Middle frontal gyrus (tissue), 1 donor: ENCODE results near the gene MAPK14.
"Not testable (repeated sequence)": the region's sequence is repeated elsewhere in the genome, so short reads cannot be mapped to it uniquely, and the experiment has no call there.

Experiments
- DNase-seq: peaks from one replicate; pipeline ENCODE4 v3.0.0-alpha.2; 2015; ENCODE audit warnings: low spot score; ENCODE audit errors: extremely low spot score

MAPK14 gene

GRCh38 chr6:36068586-36068985, 41.0 kb downstream of the MAPK14 start:
- DNase-seq: no peak

GRCh38 chr6:36069573-36069972, 42.0 kb downstream of the MAPK14 start:
- no peak for DNase-seq

- DNase-seq: no peak
These were observed 42.6 kb downstream of the MAPK14 start for GRCh38 chr6:36070252-36070651.

- DNase-seq: no peak
These were observed 43.7 kb downstream of the MAPK14 start for GRCh38 chr6:36071281-36071680.

GRCh38 chr6:36071714-36072113, 44.1 kb downstream of the MAPK14 start:
- DNase-seq: no peak

GRCh38 chr6:36072681-36073080, 45.1 kb downstream of the MAPK14 start:
- no peak for DNase-seq

GRCh38 chr6:36073587-36073986, 46.0 kb downstream of the MAPK14 start:
- DNase-seq: no peak

- DNase-seq: no peak
These were observed 48.0 kb downstream of the MAPK14 start for GRCh38 chr6:36075656-36076055.

GRCh38 chr6:36076178-36077063, 48.8 kb downstream of the MAPK14 start:
- no peak for DNase-seq

- DNase-seq: no peak
These were observed 50.6 kb downstream of the MAPK14 start for GRCh38 chr6:36078159-36078558.

- no peak for DNase-seq
These were observed 52.0 kb downstream of the MAPK14 start for GRCh38 chr6:36079601-36080000.

GRCh38 chr6:36082318-36082717, 54.7 kb downstream of the MAPK14 start:
- no peak for DNase-seq

- no peak for DNase-seq
These were observed 55.8 kb downstream of the MAPK14 start for GRCh38 chr6:36083446-36083845.

GRCh38 chr6:36088204-36088603, 60.6 kb downstream of the MAPK14 start:
- DNase-seq: not testable (repeated sequence)

- no peak for DNase-seq
These were observed 61.4 kb downstream of the MAPK14 start for GRCh38 chr6:36089048-36089447.

GRCh38 chr6:36094238-36094637, 66.6 kb downstream of the MAPK14 start:
- no peak for DNase-seq

GRCh38 chr6:36094753-36095496, 67.3 kb downstream of the MAPK14 start:
- peak; percentile 81 for DNase-seq

GRCh38 chr6:36095497-36096391, 68.1 kb downstream of the MAPK14 start:
- no peak for DNase-seq

GRCh38 chr6:36098253-36098919, 70.8 kb downstream of the MAPK14 start:
- DNase-seq: no peak

- DNase-seq: no peak
These were observed 71.5 kb downstream of the MAPK14 start for GRCh38 chr6:36098920-36099647.
